Measurements from ENCODE around the gene OPCML. TPM values are rescaled to one million over a fixed set of nuclear protein-coding genes. Genes with fewer than 3 reads are reported as not detected.

OPCML gene
- total and polyA plus RNA-seq, 2 experiments from 2014 or later, result 1.2 to 4.4 TPM

DNA sequence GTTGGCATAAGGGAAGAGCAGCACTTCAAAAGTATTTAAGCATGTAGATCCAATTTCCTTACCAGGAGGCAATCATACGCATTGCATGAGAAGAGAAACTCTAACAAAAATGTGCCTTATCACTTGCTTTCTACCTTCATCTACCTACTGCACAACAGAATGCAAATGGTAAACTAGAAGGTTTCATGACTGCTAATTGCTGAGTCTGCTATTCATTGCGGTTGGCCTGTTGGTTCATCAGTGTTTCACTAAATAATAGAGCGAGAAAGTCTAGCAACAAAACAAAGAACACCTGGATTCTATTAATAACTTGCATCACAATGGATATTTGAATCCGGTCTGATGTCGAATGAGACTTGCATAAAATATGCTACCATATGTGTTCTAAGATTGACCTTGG lies 229.0 kb downstream of the OPCML start (continued):
- TF ChIP-seq, protein P1, sequence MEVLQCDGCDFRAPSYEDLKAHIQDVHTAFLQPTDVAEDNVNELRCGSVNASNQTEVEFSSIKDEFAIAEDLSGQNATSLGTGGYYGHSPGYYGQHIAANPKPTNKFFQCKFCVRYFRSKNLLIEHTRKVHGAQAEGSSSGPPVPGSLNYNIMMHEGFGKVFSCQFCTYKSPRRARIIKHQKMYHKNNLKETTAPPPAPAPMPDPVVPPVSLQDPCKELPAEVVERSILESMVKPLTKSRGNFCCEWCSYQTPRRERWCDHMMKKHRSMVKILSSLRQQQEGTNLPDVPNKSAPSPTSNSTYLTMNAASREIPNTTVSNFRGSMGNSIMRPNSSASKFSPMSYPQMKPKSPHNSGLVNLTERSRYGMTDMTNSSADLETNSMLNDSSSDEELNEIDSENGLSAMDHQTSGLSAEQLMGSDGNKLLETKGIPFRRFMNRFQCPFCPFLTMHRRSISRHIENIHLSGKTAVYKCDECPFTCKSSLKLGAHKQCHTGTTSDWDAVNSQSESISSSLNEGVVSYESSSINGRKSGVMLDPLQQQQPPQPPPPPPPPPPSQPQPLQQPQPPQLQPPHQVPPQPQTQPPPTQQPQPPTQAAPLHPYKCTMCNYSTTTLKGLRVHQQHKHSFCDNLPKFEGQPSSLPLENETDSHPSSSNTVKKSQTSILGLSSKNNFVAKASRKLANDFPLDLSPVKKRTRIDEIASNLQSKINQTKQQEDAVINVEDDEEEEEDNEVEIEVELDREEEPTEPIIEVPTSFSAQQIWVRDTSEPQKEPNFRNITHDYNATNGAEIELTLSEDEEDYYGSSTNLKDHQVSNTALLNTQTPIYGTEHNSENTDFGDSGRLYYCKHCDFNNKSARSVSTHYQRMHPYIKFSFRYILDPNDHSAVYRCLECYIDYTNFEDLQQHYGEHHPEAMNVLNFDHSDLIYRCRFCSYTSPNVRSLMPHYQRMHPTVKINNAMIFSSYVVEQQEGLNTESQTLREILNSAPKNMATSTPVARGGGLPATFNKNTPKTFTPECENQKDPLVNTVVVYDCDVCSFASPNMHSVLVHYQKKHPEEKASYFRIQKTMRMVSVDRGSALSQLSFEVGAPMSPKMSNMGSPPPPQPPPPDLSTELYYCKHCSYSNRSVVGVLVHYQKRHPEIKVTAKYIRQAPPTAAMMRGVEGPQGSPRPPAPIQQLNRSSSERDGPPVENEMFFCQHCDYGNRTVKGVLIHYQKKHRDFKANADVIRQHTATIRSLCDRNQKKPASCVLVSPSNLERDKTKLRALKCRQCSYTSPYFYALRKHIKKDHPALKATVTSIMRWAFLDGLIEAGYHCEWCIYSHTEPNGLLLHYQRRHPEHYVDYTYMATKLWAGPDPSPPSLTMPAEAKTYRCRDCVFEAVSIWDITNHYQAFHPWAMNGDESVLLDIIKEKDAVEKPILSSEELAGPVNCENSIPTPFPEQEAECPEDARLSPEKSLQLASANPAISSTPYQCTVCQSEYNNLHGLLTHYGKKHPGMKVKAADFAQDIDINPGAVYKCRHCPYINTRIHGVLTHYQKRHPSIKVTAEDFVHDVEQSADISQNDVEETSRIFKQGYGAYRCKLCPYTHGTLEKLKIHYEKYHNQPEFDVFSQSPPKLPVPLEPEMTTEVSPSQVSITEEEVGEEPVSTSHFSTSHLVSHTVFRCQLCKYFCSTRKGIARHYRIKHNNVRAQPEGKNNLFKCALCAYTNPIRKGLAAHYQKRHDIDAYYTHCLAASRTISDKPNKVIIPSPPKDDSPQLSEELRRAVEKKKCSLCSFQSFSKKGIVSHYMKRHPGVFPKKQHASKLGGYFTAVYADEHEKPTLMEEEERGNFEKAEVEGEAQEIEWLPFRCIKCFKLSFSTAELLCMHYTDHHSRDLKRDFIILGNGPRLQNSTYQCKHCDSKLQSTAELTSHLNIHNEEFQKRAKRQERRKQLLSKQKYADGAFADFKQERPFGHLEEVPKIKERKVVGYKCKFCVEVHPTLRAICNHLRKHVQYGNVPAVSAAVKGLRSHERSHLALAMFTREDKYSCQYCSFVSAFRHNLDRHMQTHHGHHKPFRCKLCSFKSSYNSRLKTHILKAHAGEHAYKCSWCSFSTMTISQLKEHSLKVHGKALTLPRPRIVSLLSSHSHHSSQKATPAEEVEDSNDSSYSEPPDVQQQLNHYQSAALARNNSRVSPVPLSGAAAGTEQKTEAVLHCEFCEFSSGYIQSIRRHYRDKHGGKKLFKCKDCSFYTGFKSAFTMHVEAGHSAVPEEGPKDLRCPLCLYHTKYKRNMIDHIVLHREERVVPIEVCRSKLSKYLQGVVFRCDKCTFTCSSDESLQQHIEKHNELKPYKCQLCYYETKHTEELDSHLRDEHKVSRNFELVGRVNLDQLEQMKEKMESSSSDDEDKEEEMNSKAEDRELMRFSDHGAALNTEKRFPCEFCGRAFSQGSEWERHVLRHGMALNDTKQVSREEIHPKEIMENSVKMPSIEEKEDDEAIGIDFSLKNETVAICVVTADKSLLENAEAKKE (CRISPR knock-in tag; IDR thresholded peaks at IDR 0.05), result no peak
- no peak for TF ChIP-seq ZNF114 (CRISPR knock-in tag; IDR thresholded peaks at IDR 0.05)

DNA sequence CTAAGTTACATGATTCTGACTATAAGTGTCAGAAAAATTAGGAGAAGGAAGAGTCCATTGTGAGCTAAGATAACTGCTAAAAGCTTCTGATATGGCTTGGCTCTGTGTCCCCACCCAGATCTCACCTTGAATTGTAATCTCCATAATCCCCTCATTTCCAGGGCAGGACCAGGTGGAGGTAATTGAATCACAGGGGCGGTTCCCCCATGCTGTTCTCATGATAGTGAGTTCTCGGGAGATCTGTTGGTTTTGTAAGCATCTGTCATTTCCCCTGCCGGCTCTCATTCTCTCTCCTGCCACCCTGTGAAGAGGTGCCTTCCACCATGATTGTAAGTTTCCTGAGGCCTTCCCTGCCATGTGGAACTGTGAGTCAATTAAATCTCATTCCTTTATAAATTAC lies 230.2 kb downstream of the OPCML start:
- H3K4me3 Mint-ChIP-seq, result no peak overlapping the region
- H3K4me1 Mint-ChIP-seq, result peaks cover 12% of the 10 kb centered on the region; the same call in 2 of the 3 replicates
- H3K36me3 Mint-ChIP-seq (ENCODE audit: low read depth), result no peaks in the 10 kb centered on the region; the same call in 2 of the 3 replicates
- no peak overlapping the region for H3K4me2 ChIP-seq
- no peak overlapping the region for H2AFZ ChIP-seq
- no peaks in the 10 kb centered on the region for H3K79me2 ChIP-seq (replicated peaks; ENCODE audit: insufficient read depth)
- no peaks in the 10 kb centered on the region for H3K4me1 ChIP-seq (ENCODE audit: insufficient read depth)
- DNase-seq (ENCODE audit: low spot score) (no peak), ATAC-seq (peak; percentile 46; the same call in 1 of the 3 replicates)
- no peak overlapping the region for H3K27ac ChIP-seq (ENCODE audit: low read depth)
- no peak overlapping the region for H3K27ac Mint-ChIP-seq
- H3F3A ChIP-seq (replicated peaks; ENCODE audit: low read depth), result no peaks in the 10 kb centered on the region
- no peaks in the 10 kb centered on the region for H3K27me3 Mint-ChIP-seq (ENCODE audit: insufficient read depth, low read depth, poor library complexity)
- H3K36me3 ChIP-seq (ENCODE audit: insufficient read depth), result no peaks in the 10 kb centered on the region
- H3K9me2 ChIP-seq (ENCODE audit: insufficient read depth), result no peaks in the 10 kb centered on the region; the same call in 1 of the 2 replicates
- no peaks in the 10 kb centered on the region for H4K20me1 ChIP-seq (replicated peaks; ENCODE audit: insufficient read depth)
- H3K27me3 ChIP-seq (ENCODE audit: insufficient read depth), result no peaks in the 10 kb centered on the region
- H3K4me3 ChIP-seq, result no peak overlapping the region
- TF ChIP-seq JUNB (IDR thresholded peaks at IDR 0.05; ENCODE audit: unreplicated experiment) (no peak), ZNF114 (CRISPR knock-in tag; IDR thresholded peaks at IDR 0.05) (no peak), CREB1 (CRISPR knock-in tag; IDR thresholded peaks at IDR 0.05; ENCODE audit: low read depth) (no peak), EZH2 (IDR thresholded peaks at IDR 0.05; ENCODE audit: low read depth, unreplicated experiment) (no peak)
- H3K9me3 Mint-ChIP-seq, result no peaks in the 10 kb centered on the region

Data from GM23338 (cell line).